ENCODE data around the gene ROMO1. TPM values are rescaled to one million over a fixed set of nuclear protein-coding genes. Genes with fewer than 3 reads are reported as not detected.
"Not testable (repeated sequence)": the region's sequence is repeated elsewhere in the genome, so short reads cannot be mapped to it uniquely, and the experiment has no call there.

Gene ROMO1
- total RNA-seq, 4 donors from 2014 or later = 154 to 259 (median 192) TPM

- H3K4me3 ChIP-seq = no peak overlapping the region
- H3K4me1 ChIP-seq = no peaks in the 10 kb centered on the region
- no peak for DNase-seq
- H3K27ac ChIP-seq = no peak overlapping the region
- no peaks in the 10 kb centered on the region for H3K27me3 ChIP-seq
- no peaks in the 10 kb centered on the region for H3K9me3 ChIP-seq
- H3K36me3 ChIP-seq = peaks cover 0 to 96% (median 9%) of the 10 kb centered on the region in 3 donors
- TF ChIP-seq POLR2A (IDR thresholded peaks at IDR 0.05) (no peak), CTCF (IDR thresholded peaks at IDR 0.05) (no peak)
Measured at GRCh38 chr20:35720165-35721123, 21.2 kb downstream of the ROMO1 start.

GRCh38 chr20:35721219-35721618 lies 22.0 kb downstream of the ROMO1 start:
- no peak for DNase-seq
- Histone ChIP-seq H3K4me3 (no peak overlapping the region), H3K27me3 (no peaks in the 10 kb centered on the region), H3K36me3 (peaks cover 0 to 96% (median 14%) of the 10 kb centered on the region in 3 donors), H3K9me3 (no peaks in the 10 kb centered on the region), H3K27ac (no peak overlapping the region), H3K4me1 (no peaks in the 10 kb centered on the region)
- TF ChIP-seq POLR2A (IDR thresholded peaks at IDR 0.05) = no peak

- no peak for DNase-seq
- no peak overlapping the region for H3K4me3 ChIP-seq
- peaks cover 0 to 96% (median 15%) of the 10 kb centered on the region in 3 donors for H3K36me3 ChIP-seq
- no peaks in the 10 kb centered on the region for H3K9me3 ChIP-seq
- no peaks in the 10 kb centered on the region for H3K4me1 ChIP-seq
- H3K27me3 ChIP-seq = no peaks in the 10 kb centered on the region
- no peak overlapping the region for H3K27ac ChIP-seq
- no peak for TF ChIP-seq POLR2A (IDR thresholded peaks at IDR 0.05)
- TF ChIP-seq CTCF (IDR thresholded peaks at IDR 0.05) = no peak
Measured at GRCh38 chr20:35721621-35722020, 22.4 kb downstream of the ROMO1 start.

- DNase-seq, H3K4me1 ChIP-seq, H3K9me3 ChIP-seq, H3K27me3 ChIP-seq, H3K4me3 ChIP-seq, H3K27ac ChIP-seq: not testable (repeated sequence)
- peaks cover 0 to 97% (median 18%) of the 10 kb centered on the region in 3 donors for H3K36me3 ChIP-seq
Measured at GRCh38 chr20:35723275-35723639, 24.1 kb downstream of the ROMO1 start.

GRCh38 chr20:35723652-35724320 lies 24.6 kb downstream of the ROMO1 start:
- not testable (repeated sequence) for H3K27ac ChIP-seq, H3K4me3 ChIP-seq, DNase-seq, H3K9me3 ChIP-seq, H3K4me1 ChIP-seq, H3K27me3 ChIP-seq
- peaks cover 0 to 98% (median 18%) of the 10 kb centered on the region in 3 donors for H3K36me3 ChIP-seq

- H3K27me3 ChIP-seq = no peaks in the 10 kb centered on the region
- no peak overlapping the region for H3K4me3 ChIP-seq
- TF ChIP-seq CTCF (IDR thresholded peaks at IDR 0.05) = no peak
- TF ChIP-seq POLR2A (IDR thresholded peaks at IDR 0.05) = no peak
- no peaks in the 10 kb centered on the region for H3K9me3 ChIP-seq
- peaks cover 0 to 98% (median 18%) of the 10 kb centered on the region in 3 donors for H3K36me3 ChIP-seq
- no peak overlapping the region for H3K27ac ChIP-seq
- peaks cover 0 to 5% (median 0%) of the 10 kb centered on the region in 4 donors for H3K4me1 ChIP-seq
- DNase-seq = no peak
Measured at GRCh38 chr20:35724321-35725230, 25.4 kb downstream of the ROMO1 start.

Measured in Peyer's patch (tissue), 4 donors.